GM23338 (cell line): ENCODE measurements around the gene TPSAB1. TPM values are rescaled to one million over a fixed set of nuclear protein-coding genes. Genes with fewer than 3 reads are reported as not detected.

Experiments
- CTCF ChIP-seq, 2 experiments: fragments of 200-600 bp in 1 of 2; sonication (generic) in 1 of 2; conservative IDR thresholded peaks; 2 replicates each; pipeline versions ENCODE4 v1.5.1 to v1.6.1; 2016 to 2017; ENCODE audit warnings: antibody characterized with exemption in 2 of 2, low read depth in 2 of 2, mild to moderate bottlenecking in 2 of 2, moderate library complexity in 1 of 2
- JUNB ChIP-seq: IDR thresholded peaks from one replicate; pipeline ENCODE4 v1.6.1; 2016; ENCODE audit warnings: antibody characterized with exemption; ENCODE audit not compliant: unreplicated experiment
- POLR2AphosphoS5 ChIP-seq: IDR thresholded peaks from 2 replicates; pipeline ENCODE4 v1.6.1; 2016; ENCODE audit warnings: antibody characterized with exemption, low read depth
- REST ChIP-seq: IDR thresholded peaks from one replicate; pipeline ENCODE4 v1.6.1; 2018; ENCODE audit warnings: antibody characterized with exemption; ENCODE audit not compliant: unreplicated experiment
- ZNF331 ChIP-seq: fragments of 250-450 bp; sonication (Bioruptor Pico); IDR thresholded peaks from 2 replicates; pipeline ENCODE4 v1.5.0; 2020; ENCODE audit warnings: low read depth, mild to moderate bottlenecking, moderate library complexity
- ZNF462 ChIP-seq: fragments of 250-450 bp; sonication (Bioruptor Pico); IDR thresholded peaks from 2 replicates; pipeline ENCODE4 v1.5.0; 2020; ENCODE audit warnings: mild to moderate bottlenecking, moderate library complexity
- polyA plus RNA-seq: library from polyadenylated mRNA; unstranded; fragments of >200 nt; fragmentation: Nextera tagmentation; extraction: Ambion mirVana; gene quantifications from 2 replicates; pipeline ENCODE4 v1.2.1, GENCODE V29; 2016
- total RNA-seq: library from RNA; depleted of rRNA; stranded (reverse); fragments of >200 nt; shearing (Covaris generic); gene quantifications from 2 replicates; pipeline ENCODE4 v1.2.3, GENCODE V29; 2014

The TPSAB1 gene
- total and polyA plus RNA-seq, 2 experiments from 2014 or later: not detected

- TF ChIP-seq ZNF462 (CRISPR knock-in tag): no peak
- TF ChIP-seq POLR2AphosphoS5: no peak
- TF ChIP-seq ZNF331 (CRISPR knock-in tag): no peak
- TF ChIP-seq REST: no peak
- no peak for TF ChIP-seq JUNB
- no peak for TF ChIP-seq CTCF (conservative IDR thresholded peaks at IDR 0.05; ENCODE audit: low read depth in 2 of 2)
These were observed 45.2 kb upstream of the TPSAB1 start (continued) for GRCh38 chr16:1195393-1195666.
